HG03342 (cell line): ENCODE data around the gene GMDS.

ENCODE experiments used
- ATAC-seq: cut with Tn5 transposase; IDR thresholded peaks from one replicate; pipeline ENCODE4 v1.9.1; 2021; ENCODE audit warnings: mild to moderate bottlenecking, moderate library complexity; ENCODE audit not compliant: unreplicated experiment

The GMDS gene

DNA sequence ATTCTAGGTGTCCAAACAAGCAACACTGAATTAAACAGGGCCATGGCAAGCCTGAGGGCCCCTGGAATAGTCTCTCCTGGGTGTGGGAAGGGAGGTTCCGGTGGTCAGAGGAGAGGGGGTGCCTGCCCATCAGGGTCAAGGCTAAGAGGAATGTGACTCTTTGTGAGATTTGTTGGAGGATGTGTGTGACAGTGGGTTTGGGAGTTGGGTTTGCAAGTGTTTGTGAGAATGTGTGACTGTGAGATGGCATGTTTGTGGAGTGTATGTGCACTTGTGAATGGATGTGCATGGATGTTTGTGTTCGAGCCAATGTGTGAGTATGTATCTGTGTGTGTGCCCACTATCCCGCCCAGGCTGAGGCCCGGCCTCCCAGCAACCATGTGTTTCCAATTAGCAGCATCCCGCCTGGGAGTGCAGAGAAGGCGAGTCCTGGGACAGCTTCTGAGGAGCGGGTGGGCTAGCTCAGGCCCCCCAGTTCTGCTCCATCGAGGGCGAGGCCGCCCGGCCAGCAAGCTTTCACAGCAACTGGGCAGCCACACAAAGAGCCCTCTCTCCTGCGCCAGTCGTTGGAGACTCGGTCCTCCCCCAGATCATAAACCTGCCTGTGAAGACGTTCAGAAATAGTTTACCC is 623.1 kb downstream of the GMDS start:
- ATAC-seq: no peak

DNA sequence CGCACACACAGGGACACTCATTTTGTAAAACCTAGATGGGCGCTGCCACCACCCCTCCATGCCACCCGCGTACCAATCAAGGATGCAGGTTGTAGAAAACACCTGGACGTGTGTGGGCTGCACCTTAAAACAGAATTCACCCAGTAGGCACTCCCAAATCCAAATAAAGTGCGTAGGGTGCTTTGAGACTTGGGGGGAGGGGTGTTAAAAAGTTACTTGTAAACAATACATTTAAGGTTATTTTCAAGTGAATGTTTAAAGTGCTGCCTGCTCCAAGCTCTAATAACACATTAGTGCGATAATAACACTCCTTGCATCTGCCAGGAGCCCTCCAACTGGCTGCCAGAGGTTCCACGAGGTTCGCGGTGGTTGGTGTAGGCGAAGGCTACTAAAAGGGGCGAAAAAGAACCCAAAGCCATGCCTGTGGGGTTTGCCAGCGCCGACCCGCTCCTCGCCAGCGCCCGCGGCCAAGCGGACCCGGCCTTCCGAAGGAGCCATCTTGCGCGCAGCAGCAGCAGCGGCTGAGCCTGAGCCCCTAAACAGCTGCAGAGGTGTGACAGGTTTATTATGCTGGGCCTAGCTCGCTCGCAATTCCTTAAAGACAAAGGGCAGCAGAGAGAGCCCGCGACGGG is 624.2 kb downstream of the GMDS start:
- ATAC-seq: no peak

DNA sequence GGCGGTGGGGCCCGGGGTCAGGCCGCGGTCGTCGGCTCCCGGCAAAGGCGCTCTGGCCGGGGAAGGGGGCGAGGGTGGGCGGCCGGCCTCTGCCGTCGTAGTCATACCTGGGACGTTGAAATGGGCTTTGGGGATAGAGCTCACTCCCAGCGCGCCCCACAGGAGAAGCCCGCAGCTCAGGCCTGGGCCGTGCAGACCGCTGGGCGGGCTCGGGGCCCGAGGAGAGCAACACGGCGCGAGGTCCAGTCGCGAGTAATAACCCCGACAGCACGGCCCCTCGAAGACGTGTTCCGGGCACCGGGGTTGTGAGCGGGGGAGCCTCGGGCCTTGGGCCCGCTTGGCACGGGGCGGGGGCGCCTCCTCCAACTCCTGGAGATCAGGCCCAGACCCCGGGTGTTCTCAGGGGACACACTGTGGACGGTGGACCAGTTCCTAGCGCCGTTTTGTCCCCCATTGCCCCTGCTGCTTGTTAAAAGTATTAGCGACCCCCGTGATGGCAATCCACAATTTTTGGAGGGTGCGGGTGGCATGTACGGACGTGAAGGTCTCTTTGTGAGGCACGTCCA is 624.8 kb downstream of the GMDS start:
- ATAC-seq: no peak

DNA sequence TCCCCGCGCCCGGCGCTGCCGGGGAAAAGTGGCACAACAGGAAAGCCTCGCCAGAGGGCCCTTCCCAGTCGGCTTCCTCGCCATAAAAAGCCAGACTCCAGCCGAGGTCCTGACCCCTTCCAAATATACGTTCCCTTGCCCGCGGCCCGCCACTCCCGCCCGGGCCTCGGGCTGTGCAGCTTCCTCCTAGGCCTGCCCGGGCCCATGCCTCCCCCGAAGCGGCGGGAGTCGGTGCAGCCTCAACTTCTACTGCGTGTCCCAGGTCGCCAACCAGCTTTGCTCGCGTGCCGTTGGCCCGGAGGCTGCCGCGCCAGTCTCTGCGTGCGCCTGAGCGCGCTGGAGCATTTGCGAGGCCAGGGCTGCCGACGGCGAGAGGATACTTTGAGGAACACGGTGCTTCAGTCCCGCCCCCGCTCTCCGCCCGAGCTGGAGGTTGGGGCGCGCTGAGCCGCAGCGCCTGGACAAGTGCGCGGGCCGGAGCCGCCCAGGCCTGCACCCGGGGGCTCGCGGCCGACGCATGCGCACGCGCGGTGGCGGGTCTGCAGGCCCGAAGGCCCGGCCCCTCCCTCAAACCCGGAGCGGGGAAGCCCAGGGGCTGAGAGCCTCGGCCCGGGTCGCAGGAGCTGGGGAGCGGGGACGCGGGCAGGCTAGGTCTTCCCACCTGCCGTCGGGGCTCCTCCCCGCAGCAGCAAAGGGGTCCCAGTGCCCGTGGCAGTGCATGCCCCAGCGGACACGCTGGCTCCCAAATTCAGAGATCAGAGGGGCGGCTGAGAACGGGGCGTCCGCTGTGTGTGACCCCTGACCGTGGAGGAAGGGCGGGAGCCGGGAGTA is 625.5 kb downstream of the GMDS start:
- no peak for ATAC-seq

DNA sequence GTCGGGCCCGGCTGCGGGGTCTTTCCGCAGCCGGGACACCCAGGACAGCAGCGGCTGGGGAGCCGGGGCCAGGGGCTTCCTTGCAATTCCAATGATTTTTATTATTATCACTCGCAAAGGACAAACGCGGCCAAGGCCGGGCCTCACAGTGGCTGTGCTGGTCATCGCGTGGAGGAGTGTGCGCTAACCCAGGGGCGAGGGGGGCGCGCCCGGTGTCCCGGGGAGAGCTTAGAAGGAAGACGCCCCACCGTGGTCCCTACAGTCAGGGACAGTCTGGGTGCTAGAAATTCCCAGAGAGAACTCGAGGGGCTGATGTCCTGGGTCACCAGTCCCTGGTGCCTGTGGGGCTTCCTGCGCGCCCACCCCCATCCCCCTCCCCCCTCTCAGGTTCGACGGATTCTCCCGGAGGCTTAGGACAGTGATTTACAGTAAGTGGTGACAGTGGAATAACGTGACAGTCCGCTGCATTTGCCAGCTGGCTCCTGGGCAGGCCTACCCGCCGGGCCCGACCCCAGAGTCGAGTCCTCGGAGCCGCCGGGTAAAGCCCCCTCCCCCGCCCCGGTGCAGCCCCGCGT is 626.2 kb downstream of the GMDS start:
- no peak for ATAC-seq

DNA sequence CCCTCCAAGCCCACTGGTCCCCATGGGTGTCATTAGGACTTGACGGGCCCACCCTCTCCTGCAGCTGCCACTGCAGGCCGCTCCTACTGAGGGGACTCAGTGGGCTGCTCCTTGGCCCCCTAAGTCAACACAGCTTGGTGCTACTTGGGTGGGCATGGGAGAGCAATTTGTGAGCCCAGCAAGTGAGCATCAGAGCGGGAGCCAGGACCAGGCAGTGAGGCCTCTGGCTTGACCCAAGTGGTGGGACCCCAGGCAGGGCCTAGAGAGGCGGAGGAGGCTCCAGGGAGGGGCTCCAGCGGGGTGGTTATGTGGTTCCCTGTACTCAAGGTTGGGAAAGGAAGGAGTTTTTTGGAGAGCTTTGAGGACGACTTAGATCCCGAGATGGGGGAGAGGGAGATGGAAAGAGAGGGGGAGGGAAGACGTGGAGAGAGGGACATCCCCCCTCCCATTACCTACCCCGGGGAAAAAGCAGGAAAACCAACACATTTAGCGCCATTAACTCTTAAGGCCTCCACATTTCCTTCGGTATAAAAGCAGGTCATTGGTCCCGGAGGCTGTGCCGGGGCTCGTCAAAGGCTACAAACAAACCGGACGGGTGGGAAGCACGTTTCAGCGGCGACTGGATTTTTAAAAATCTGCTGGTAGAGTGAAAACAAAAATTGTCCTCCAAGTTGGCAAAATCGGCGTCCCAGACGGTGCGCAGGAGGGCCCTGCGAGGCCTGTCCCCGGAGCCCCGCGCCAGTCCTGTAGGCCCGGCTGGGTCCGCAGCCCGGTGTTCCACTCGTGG is 626.9 kb downstream of the GMDS start:
- ATAC-seq: no peak

DNA sequence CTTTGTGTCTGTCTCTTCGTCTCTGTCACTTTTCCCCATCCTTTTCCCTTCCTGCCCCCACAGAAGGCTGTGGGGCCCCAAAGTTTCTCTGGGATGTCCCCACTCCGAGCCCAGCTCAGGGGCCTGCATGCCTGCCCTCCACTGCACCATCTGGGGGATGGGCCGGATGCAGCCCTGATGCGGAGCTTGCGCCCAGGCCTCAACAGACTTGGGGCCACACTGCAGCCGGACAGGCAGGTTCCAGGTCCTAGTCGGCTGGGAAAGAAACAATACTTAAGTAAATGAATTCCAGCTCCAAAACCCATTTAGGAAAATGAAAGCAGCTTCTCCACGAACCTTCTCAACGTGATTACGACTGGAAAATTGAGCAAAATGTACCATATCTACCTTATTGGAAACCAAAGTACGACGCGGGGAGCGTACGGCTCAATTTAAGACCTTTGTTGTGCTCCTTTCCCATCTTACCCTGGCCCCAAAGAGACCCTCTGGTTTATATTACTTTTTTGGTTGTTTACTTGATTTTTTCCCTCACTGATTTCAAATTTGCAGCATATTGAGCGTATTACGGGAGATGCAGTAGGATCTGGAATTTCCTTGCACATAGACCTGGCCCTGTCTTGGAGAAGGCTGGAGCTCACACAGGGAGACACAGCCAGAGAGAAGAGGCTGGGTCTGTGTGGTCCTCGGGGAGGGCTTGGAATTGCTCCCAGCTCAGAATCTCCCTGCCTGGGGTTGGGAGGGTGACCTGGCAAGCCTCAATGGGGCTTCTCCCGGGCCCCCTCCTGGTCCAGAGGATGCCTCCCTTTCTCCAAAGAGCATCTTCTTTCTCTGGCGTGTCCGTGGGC is 627.7 kb downstream of the GMDS start:
- no peak for ATAC-seq

DNA sequence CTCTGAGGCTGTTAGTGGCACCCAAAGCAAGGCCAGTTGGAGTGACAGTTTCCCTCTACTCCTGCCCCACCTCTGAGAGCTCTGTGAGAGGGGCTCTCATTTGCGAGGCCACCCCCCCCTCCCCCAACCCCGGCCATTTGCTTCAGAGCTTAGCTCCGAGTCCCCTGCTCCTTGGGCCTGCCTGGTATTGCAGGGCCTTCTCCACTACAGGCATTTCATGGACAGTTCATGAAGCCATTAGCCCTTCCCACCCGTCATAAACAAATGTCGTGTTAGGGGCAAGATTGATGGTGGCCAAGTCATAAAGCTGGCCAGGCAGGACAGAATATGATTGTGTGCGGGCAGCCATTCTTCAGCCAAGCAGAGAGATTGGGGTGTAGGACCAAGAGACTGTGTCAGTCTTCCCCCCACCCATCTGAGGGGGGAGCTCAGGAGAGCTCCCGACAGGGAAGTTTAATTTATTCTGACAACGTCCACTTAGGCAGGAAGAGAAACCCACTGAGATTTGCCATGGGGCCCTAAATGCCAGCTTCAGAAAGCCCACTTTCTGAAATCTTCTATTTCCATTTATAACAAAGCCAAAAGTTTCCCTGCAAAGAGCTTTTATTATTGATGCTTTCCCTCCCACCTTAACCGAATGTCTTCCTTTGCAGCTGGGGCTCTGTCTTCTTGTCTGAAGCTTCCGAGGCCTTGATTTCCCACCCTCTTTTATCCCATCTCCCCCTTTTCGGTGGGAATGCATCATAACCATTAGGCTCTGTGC is 628.5 kb downstream of the GMDS start:
- no peak for ATAC-seq

DNA sequence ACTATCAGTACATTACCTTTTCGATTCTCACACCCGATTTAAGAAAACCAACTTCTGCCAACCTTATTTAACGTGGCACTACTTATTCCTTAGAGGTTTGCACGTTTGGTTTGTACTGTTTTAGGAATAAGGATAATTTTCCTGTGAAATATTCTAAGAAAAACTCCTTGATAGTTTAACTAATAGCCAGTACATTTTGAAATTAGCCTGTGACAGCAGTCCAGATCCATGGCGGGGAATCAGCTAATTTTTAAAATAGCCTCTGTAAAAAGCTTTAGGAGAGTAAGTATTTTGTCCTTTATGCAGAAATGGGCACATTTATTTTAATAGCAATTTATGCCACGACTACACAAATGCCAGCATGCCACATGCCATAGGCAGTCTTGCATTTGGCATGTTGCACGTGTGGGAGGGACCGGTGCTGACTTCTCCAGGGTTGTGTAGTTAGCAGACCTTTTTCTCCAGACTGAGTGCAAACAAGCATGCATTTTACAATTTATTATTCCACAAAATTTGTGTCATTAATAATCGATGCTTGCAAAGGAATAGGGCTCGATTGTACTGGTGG is 629.5 kb downstream of the GMDS start:
- no peak for ATAC-seq

DNA sequence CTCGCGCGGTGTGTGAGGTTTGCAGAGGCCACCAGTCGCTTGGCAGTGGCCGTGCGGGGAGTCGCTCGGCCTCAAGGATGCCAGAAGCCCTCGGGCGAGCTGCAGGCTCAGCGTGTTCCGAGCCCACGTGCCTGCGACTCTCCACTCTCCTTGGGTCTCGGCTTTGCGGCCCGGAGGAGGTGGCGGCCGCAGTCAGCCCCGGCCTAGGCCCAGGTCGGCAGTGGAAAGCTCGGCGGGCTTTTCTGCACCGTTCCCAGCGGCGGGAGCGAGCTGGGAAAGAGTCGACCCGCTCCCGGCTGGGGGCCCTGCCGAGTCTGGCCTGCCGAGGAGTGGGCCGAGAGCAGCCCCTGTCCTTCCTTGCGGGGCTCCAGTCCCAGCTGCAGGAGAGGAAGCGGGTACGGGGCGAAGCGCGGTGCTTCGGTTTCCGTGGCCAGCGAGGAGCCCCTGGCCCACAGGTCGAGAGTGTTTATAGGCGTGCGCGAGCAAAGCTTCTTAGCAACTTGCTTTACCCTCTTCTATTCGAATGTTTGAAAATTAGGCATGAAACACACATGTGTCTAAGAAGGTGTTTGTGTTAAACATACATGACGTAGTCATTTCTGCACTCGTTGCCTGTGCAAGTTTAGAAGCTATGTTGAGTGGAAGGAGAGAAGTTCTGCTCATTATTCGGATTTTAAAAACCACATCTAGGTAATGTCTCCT is 630.1 kb downstream of the GMDS start:
- ATAC-seq: no peak

DNA sequence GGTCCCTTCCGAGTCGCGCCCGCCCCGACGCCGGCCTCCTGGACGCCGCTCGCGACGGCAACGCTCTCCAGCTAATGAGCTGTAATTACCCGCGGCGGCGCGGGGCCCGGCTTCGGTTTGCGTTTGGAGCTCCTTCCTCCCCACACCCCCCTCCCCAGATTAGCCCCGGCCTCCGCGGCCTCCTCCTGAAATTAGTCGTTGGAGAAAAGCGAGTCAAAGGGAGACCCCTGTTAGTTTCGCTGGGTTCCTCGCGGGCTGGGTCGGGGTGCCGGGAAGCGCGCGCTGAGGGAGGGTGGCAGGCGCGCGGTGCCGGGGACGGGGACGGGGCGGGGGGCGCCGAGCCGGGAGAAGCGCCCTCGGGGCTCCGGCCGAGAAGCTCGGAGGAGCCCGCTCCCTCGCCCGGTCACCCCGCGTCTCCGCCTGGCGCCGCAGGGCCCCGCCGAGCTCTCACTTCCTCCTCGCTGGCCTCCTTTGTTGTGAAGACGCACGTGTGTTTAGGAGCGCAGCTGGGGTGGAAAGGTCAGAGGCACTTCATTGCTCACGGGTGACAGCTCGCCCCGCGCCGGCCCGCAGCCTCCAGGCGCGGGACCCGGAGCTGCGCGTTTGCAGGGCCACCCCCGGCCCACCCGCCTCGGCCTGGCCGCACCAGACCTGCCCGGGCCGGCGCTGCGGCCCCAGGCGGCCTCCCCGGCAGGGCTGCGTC is 630.8 kb downstream of the GMDS start:
- ATAC-seq: no peak

DNA sequence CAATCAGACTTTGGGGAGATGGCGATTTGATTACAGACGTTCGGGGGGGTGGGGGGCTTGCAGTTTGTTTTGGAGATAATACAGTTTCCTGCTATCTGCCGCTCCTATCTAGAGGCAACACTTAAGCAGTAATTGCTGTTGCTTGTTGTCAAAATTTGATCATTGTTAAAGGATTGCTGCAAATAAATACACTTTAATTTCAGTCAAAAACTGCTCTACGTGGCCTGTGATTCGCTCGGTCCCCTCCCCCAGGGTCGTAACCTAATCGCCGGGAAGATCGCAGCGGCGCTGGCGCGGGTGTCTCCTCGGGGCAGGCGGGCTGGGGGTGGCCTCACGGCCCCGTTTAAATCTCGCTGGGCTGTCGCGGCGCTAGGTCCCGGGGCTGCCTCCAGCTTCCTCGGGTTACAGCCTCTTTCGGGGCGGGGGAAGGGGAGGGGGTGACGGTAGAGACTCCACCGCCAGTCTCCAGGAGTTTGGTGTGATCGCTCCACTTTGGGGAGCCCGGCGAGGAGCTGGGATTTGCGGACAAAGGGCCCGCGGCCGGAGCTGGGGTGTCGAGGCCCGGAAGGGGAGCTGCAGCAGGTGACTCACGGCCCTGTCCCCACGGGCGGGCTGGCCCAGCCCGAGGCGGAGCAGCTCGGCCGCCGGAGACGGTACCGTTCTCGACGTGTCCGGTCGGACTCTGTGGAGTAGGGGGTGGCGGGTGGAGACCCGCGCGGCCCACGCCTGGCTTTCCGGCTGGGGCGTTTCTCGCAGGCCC is 631.5 kb downstream of the GMDS start:
- ATAC-seq: no peak

DNA sequence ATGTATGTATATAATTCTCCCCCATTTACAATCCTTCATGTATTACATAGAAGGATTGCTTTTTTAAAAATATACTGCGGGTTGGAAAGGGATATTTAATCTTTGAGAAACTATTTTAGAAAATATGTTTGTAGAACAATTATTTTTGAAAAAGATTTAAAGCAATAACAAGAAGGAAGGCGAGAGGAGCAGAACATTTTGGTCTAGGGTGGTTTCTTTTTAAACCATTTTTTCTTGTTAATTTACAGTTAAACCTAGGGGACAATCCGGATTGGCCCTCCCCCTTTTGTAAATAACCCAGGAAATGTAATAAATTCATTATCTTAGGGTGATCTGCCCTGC is 632.1 kb downstream of the GMDS start:
- no peak for ATAC-seq

DNA sequence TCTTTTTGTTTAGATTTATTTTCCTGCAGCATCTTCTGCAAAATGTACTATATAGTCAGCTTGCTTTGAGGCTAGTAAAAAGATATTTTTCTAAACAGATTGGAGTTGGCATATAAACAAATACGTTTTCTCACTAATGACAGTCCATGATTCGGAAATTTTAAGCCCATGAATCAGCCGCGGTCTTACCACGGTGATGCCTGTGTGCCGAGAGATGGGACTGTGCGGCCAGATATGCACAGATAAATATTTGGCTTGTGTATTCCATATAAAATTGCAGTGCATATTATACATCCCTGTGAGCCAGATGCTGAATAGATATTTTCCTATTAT is 632.5 kb downstream of the GMDS start:
- ATAC-seq: no peak

DNA sequence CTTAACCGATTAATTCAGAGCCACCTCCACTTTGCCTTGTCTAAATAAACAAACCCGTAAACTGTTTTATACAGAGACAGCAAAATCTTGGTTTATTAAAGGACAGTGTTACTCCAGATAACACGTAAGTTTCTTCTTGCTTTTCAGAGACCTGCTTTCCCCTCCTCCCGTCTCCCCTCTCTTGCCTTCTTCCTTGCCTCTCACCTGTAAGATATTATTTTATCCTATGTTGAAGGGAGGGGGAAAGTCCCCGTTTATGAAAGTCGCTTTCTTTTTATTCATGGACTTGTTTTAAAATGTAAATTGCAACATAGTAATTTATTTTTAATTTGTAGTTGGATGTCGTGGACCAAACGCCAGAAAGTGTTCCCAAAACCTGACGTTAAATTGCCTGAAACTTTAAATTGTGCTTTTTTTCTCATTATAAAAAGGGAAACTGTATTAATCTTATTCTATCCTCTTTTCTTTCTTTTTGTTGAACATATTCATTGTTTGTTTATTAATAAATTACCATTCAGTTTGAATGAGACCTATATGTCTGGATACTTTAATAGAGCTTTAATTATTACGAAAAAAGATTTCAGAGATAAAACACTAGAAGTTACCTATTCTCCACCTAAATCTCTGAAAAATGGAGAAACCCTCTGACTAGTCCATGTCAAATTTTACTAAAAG is 633.0 kb downstream of the GMDS start:
- ATAC-seq: no peak

DNA sequence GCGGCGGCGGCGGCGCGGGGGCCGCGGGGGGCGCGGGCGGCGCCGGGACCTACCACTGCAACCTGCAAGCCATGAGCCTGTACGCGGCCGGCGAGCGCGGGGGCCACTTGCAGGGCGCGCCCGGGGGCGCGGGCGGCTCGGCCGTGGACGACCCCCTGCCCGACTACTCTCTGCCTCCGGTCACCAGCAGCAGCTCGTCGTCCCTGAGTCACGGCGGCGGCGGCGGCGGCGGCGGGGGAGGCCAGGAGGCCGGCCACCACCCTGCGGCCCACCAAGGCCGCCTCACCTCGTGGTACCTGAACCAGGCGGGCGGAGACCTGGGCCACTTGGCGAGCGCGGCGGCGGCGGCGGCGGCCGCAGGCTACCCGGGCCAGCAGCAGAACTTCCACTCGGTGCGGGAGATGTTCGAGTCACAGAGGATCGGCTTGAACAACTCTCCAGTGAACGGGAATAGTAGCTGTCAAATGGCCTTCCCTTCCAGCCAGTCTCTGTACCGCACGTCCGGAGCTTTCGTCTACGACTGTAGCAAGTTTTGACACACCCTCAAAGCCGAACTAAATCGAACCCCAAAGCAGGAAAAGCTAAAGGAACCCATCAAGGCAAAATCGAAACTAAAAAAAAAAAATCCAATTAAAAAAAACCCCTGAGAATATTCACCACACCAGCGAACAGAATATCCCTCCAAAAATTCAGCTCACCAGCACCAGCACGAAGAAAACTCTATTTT is 633.7 kb downstream of the GMDS start:
- no peak for ATAC-seq
